Testis (tissue), 2 donors: Measurements from ENCODE around the gene ZNF148.

Experiments
- POLR2A ChIP-seq: fragments of 450-650 bp; IDR thresholded peaks from one replicate; pipeline ENCODE4 v1.6.1; 2017; ENCODE audit warnings: antibody characterized with exemption, mild to moderate bottlenecking, moderate library complexity
- TF ChIP-seq, protein P1 (sequence below), 3 experiments: fragments of 450-650 bp in 2 of 3; fragments of 200-600 bp in 1 of 3; sonication (generic) in 1 of 3; IDR thresholded peaks; one replicate each; pipeline ENCODE4 v1.5.1; 2016 to 2019; ENCODE audit warnings: antibody characterized with exemption in 3 of 3, mild to moderate bottlenecking in 2 of 3, moderate library complexity in 1 of 3

DNA sequence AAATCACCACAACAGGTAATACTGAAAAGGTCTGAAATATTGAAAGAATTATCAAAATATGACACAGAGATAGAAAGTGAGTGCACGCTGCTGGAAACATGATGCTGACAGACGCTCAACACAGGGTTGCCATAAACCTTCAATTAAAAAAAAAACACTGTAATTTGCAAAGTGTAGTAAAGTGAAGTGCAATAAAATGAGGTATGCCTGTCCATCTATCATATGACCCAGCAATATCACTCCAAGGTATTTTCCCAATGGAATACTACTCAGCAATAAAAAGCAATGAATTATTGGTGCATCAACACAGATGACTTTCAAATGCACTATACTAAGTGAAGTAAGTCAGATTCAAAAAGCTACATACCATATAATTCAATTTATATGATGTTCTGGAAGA is 115.0 kb downstream of the ZNF148 start:
- no peak for TF ChIP-seq POLR2A
- TF ChIP-seq, protein P1, sequence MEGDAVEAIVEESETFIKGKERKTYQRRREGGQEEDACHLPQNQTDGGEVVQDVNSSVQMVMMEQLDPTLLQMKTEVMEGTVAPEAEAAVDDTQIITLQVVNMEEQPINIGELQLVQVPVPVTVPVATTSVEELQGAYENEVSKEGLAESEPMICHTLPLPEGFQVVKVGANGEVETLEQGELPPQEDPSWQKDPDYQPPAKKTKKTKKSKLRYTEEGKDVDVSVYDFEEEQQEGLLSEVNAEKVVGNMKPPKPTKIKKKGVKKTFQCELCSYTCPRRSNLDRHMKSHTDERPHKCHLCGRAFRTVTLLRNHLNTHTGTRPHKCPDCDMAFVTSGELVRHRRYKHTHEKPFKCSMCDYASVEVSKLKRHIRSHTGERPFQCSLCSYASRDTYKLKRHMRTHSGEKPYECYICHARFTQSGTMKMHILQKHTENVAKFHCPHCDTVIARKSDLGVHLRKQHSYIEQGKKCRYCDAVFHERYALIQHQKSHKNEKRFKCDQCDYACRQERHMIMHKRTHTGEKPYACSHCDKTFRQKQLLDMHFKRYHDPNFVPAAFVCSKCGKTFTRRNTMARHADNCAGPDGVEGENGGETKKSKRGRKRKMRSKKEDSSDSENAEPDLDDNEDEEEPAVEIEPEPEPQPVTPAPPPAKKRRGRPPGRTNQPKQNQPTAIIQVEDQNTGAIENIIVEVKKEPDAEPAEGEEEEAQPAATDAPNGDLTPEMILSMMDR (IDR thresholded peaks at IDR 0.05) = no peak
